SK-MEL-5 (cell line): ENCODE measurements around the gene RBM7. TPM values are rescaled to one million over a fixed set of nuclear protein-coding genes. Genes with fewer than 3 reads are reported as not detected.

Experiments
- DNase-seq: peaks from one replicate; pipeline ENCODE4 v3.0.0-alpha.2; 2016; ENCODE audit warnings: low read depth, low spot score
- in situ Hi-C: cut with HindIII; loops from 2 replicates; pipeline ENCODE4 v1.10.0; 2016; ENCODE audit warnings: low sequenced_read_pairs, high pct_unique_total_duplicates, low pct_unique_long_range_greater_than_20kb
- polyA plus RNA-seq, 2 experiments: library from polyadenylated mRNA; depleted of rRNA; stranded (reverse); fragments of >200 nt; gene quantifications; 2 replicates each; pipeline ENCODE4 v1.2.3, GENCODE V29; 2015
- total RNA-seq: library from RNA; depleted of rRNA; stranded (reverse); fragments of >200 nt; shearing (Covaris generic); gene quantifications from 2 replicates; pipeline ENCODE4 v1.2.3, GENCODE V29; 2014; rRNA removed

The RBM7 gene, protein sequence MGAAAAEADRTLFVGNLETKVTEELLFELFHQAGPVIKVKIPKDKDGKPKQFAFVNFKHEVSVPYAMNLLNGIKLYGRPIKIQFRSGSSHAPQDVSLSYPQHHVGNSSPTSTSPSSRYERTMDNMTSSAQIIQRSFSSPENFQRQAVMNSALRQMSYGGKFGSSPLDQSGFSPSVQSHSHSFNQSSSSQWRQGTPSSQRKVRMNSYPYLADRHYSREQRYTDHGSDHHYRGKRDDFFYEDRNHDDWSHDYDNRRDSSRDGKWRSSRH
- 23.8 and 29.0 TPM in 2 replicates for total RNA-seq
- 14.2 TPM in 2 replicates for polyA plus RNA-seq (2015; cell fraction: cytosol; rRNA removed)
- polyA plus RNA-seq (2015; cell fraction: nucleus; rRNA removed): 8.3 and 14.5 TPM in 2 replicates

GRCh38 chr11:114400216-114400914 is at the start of gene RBM7, which contains the start of gene C11orf71:
Gene RBM7, plus strand, starts transcription at chr11:114400666. Its CDS starts 6 bp downstream, at chr11:114400672.
Gene C11orf71, minus strand, starts transcription at chr11:114400511. Its CDS starts 180 bp downstream, at chr11:114400331.
- in situ Hi-C loops: no loop called here

GRCh38 chr11:114353443-114353842 is 47.0 kb upstream of the RBM7 start:
- no peak for DNase-seq
- in situ Hi-C loops: no loop called here

More at GRCh38 chr11:114400216-114400914, at the start of gene RBM7, which contains the start of gene C11orf71:
- peak; percentile 96 for DNase-seq

GRCh38 chr11:114354076-114354475 is 46.4 kb upstream of the RBM7 start:
- DNase-seq: no peak
- in situ Hi-C loops: no loop called here

DNA sequence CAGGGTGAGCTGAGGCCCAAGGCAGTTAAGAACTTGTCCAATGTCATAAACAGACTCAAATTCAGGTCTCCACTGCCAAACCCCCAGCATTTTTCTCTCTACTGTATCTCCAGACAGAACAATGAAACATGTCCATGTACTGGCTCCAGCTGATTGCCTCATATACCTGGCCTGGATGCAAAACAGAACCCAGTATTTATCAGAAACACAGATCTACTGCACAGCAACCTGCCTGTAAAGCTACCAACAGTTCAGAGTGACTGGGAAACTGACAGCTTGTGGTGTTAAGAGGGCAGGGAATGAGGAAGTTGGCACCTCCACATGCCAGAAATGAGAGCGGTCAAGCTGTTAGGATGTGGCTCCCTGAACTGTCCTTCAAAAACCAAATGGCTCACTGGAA is 41.8 kb upstream of the RBM7 start:
- no peak for DNase-seq
- in situ Hi-C loops: no loop called here

DNA sequence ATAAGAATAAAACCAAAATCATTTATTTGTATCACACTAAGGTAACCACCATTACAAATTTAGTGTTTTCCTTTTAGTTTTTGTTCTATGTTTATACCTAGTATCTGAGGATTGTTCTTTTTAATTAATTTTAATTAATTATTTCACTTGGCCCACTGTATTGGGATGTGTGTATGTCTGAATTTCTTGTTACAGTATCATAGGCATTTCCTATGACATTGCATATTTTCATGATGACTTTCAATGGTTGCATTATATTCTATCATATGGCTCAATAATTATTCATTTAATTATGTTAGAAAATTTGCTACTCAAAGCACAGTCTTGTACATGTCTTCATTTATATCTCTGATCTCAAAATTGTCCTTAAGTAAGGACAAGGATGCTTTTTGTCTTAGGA is 41.1 kb upstream of the RBM7 start:
- no peak for DNase-seq
- in situ Hi-C loops: no loop called here

- in situ Hi-C loops: no loop called here
- no peak for DNase-seq
Measured at GRCh38 chr11:114362326-114362725, 38.1 kb upstream of the RBM7 start.

- no peak for DNase-seq
- in situ Hi-C loops: no loop called here
Measured at GRCh38 chr11:114362958-114363357, 37.5 kb upstream of the RBM7 start.

GRCh38 chr11:114366331-114367243 is 33.9 kb upstream of the RBM7 start:
- no peak for DNase-seq
- in situ Hi-C loops: no loop called here

DNA sequence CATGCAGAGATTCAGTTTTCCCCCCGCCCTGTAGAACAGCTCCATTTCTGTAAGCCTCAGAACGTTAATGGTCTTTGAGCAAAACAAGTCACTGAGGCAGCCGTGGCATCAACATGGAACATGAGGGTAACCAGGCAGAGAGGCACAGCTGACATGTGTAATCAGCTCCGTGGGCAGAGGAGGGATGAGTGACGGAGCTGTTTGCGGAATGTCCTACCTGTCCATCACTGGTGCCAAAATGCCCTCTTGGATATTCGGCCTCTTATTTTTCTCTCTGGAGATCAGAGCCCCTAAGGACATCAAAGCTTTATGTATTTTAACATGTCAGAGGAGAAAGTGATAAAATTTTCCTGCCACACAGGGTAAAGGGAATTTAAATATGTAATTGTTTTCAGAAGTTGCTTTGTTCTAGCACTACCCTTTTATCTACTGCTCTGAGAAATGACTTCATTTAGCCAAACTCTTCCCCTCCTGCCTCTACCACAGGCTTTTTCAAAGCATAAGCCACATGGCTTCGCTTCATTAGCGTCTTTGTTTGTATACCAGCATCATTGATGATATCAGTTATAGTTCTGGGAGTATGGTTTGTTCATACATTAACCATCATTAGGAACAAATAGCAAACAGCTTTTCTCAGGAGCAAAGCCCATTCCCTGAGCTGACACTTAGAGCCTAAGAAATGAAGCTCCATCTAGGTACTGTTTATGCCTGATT is 33.1 kb upstream of the RBM7 start:
- no peak for DNase-seq
- in situ Hi-C loops: no loop called here

DNA sequence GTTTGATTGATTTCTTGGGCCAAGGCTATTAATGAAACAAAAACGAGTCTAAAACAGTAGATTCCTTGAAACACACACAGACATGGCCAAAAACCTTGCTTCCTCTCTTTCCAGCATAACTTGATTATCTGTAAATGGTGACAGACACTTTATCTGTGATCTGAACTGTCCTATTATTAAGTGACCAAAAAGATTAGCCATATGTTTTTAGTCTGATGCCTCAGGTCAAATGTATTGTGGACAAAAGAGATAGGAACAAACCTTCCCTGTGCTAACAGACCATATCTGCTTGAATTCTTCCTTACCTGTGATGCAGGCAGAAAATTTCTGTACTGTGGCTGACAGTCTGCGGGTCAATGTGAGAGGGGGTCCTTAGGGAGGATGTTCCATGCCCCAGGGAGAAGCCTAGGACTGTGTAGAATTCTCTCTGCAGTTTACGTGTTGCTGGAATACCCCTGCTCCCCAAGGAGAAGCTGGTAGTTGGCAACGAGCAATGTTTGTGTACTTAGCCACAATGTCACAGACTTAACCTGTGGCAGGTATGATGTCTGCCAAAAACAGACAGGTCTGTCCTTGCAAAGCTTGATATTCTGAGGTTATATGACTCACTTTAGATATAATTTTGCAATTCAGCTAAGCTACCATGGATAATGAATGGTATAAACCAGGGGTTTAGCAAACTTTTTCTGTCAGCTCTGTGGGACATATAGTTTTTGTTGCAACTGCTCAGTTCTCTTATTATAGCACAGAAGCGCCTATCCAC is 31.4 kb upstream of the RBM7 start:
- in situ Hi-C loops: no loop called here

GRCh38 chr11:114375052-114375451 is 25.4 kb upstream of the RBM7 start:
- DNase-seq: no peak
- in situ Hi-C loops: no loop called here

More for the DNA sequence above, 31.4 kb upstream of the RBM7 start:
- no peak for DNase-seq

- no peak for DNase-seq
Measured at GRCh38 chr11:114377612-114378267, 22.7 kb upstream of the RBM7 start.

DNA sequence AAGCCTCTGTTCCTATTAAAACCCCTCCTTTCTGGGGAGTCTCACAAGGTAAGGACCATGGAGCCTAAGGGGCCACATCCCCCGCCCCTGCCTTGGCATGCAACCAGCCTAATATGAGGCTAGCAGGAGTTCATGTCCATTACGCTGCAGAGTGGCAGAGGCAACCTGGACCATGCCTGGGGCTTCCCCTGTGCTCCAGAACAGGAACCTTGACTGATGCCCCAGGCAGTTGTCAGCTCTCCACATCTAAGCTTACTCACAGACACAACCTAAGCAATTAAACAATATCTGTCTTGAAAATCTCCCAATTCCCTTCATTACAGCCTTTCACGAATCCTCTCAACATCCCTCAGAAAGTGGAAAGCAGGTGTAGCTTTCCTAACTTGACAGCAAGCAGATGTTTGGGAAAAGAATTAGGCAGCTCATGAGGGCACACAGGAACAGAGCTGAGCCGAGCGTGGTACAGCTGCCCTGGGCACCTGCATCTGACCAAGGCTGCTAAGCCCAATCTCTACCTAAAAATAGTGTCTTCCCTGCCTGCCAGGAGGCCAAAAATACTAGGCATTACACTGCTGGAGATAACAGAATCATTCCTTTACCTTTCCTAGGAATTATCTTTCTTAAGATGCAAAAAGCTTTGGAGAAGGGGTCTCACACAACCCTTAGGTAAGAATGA is 20.9 kb upstream of the RBM7 start:
- DNase-seq: no peak
- in situ Hi-C loops: no loop called here

More at GRCh38 chr11:114377612-114378267, 22.7 kb upstream of the RBM7 start:
- in situ Hi-C loops: no loop called here

- no peak for DNase-seq
- in situ Hi-C loops: no loop called here
Measured at GRCh38 chr11:114382509-114382908, 18.0 kb upstream of the RBM7 start.

DNA sequence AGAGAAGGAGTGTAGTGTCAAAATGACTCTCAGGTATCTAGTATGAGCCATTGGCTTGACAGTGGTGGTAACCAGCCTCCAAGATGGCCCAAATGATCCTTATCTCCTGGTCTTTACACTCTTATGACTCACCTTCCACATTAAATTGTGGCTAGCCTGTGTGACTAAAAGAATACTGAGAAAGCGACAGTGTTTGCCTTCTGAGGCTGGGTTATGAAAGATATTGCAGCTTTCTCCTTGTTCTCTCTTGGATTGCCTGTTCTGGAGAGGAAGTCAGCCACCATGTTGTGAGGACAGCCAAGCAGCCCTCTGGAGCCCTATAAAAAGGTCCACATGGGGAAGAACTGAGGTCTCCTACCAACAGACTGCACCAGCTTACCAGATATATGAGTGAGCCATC is 16.0 kb upstream of the RBM7 start:
- in situ Hi-C loops: no loop called here
- DNase-seq: no peak

DNA sequence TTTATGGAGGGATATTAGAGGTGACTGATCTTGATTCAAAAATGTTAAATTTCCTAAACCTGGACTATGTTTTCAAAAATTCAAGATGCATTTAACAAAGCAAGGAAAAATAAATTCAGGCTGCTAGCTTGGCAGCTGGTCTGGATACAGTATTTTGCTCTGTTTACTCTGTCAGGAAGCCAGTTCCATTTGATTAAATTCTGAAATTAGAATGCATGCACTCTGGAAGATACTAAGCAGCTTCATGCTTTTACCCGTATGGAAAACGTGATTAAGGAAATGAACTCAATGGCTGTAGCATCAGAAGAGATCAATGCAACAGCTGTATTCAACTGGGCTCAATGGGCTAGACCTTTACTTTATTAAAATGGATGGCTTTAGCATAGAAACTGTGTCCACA is 14.3 kb upstream of the RBM7 start:
- in situ Hi-C loops: no loop called here
- no peak for DNase-seq
